ENCODE measurements around the gene VIPR1.

- TF ChIP-seq CTCF (IDR thresholded peaks at IDR 0.05) (no peak), POLR2AphosphoS5 (IDR thresholded peaks at IDR 0.05) (no peak), POLR2A (IDR thresholded peaks at IDR 0.05) (no peak)
These were observed 22.3 kb downstream of the VIPR1 start for GRCh38 chr3:42524751-42525150.

Measured in sigmoid colon (tissue), 4 donors.